Neutrophil (primary cell): ENCODE results near the gene COL8A1.

Experiments used
- H3K27ac ChIP-seq: fragments of 200-600 bp; sonication (generic); 2 replicates; pipeline ENCODE4 v1.5.1; 2016; ENCODE audit warnings: mild to moderate bottlenecking, moderate library complexity
- H3K27me3 ChIP-seq: fragments of 200-600 bp; sonication (generic); 2 replicates; pipeline ENCODE4 v1.6.0; 2016; ENCODE audit warnings: mild to moderate bottlenecking
- H3K36me3 ChIP-seq: fragments of 200-600 bp; sonication (generic); 2 replicates; pipeline ENCODE4 v1.5.1; 2017
- H3K4me1 ChIP-seq, 2 experiments: fragments of 200-600 bp in 1 of 2; sonication (generic) in 1 of 2; 1 replicate in 1 of 2; 2 replicates in 1 of 2; pipeline versions ENCODE4 v1.5.1 to v1.6.1; 2013 to 2016; ENCODE audit warnings: low read depth in 1 of 2, low read length in 1 of 2, mild to moderate bottlenecking in 1 of 2, moderate library complexity in 1 of 2; ENCODE audit not compliant: control insufficient read depth in 1 of 2, insufficient read depth in 1 of 2
- H3K4me3 ChIP-seq, 2 experiments: fragments of 200-600 bp in 1 of 2; sonication (generic) in 1 of 2; 1 replicate in 1 of 2; 2 replicates in 1 of 2; pipeline ENCODE4 v1.5.1; 2013 to 2016; ENCODE audit warnings: low read depth in 1 of 2, low read length in 1 of 2, mild to moderate bottlenecking in 1 of 2, moderate library complexity in 1 of 2
- H3K9me3 ChIP-seq: fragments of 200-600 bp; sonication (generic); 2 replicates; pipeline ENCODE4 v1.5.1; 2016
- CTCF ChIP-seq: fragments of 200-600 bp; sonication (generic); IDR thresholded peaks from 2 replicates; pipeline ENCODE4 v1.5.1; 2016; ENCODE audit warnings: antibody characterized with exemption

Gene COL8A1

GRCh38 chr3:99762901-99763300, 124.5 kb downstream of the COL8A1 start:
- H3K9me3 ChIP-seq, result no peaks in the 10 kb centered on the region
- no peak overlapping the region for H3K4me3 ChIP-seq
- H3K4me1 ChIP-seq, result no peaks in the 10 kb centered on the region
- no peaks in the 10 kb centered on the region for H3K36me3 ChIP-seq
- no peak for TF ChIP-seq CTCF
- no peak overlapping the region for H3K27ac ChIP-seq
- H3K27me3 ChIP-seq, result peaks cover 14% of the 10 kb centered on the region

GRCh38 chr3:99764377-99764776, 126.0 kb downstream of the COL8A1 start:
- Histone ChIP-seq H3K4me1 (no peaks in the 10 kb centered on the region), H3K27ac (no peak overlapping the region), H3K36me3 (no peaks in the 10 kb centered on the region), H3K27me3 (peaks cover 6% of the 10 kb centered on the region), H3K9me3 (no peaks in the 10 kb centered on the region), H3K4me3 (no peak overlapping the region)
- TF ChIP-seq CTCF, result no peak

- Histone ChIP-seq H3K36me3 (no peaks in the 10 kb centered on the region), H3K27me3 (peaks cover 6% of the 10 kb centered on the region), H3K4me3 (no peak overlapping the region), H3K27ac (no peak overlapping the region), H3K9me3 (no peaks in the 10 kb centered on the region), H3K4me1 (no peaks in the 10 kb centered on the region)
- no peak for TF ChIP-seq CTCF
These were observed 126.9 kb downstream of the COL8A1 start for GRCh38 chr3:99765042-99765942.

- no peak for TF ChIP-seq CTCF
These were observed 128.9 kb downstream of the COL8A1 start for GRCh38 chr3:99767291-99767690.

GRCh38 chr3:99768126-99768525, 129.7 kb downstream of the COL8A1 start:
- Histone ChIP-seq H3K9me3 (no peaks in the 10 kb centered on the region), H3K4me1 (no peaks in the 10 kb centered on the region), H3K27me3 (no peaks in the 10 kb centered on the region), H3K27ac (no peak overlapping the region), H3K4me3 (no peak overlapping the region), H3K36me3 (no peaks in the 10 kb centered on the region)
- no peak for TF ChIP-seq CTCF

More at GRCh38 chr3:99767291-99767690, 128.9 kb downstream of the COL8A1 start:
- no peaks in the 10 kb centered on the region for H3K9me3 ChIP-seq
- no peak overlapping the region for H3K27ac ChIP-seq
- no peaks in the 10 kb centered on the region for H3K27me3 ChIP-seq
- no peak overlapping the region for H3K4me3 ChIP-seq
- no peaks in the 10 kb centered on the region for H3K36me3 ChIP-seq
- H3K4me1 ChIP-seq, result no peaks in the 10 kb centered on the region
